Effector memory CD4-positive, alpha-beta T cell (primary cell): Measurements from ENCODE around the gene DAD1.
"Not testable (repeated sequence)": the region's sequence is repeated elsewhere in the genome, so short reads cannot be mapped to it uniquely, and the experiment has no call there.

ENCODE experiments used
- DNase-seq, 3 donors: peaks; one replicate each; pipeline ENCODE4 v3.0.0-alpha.2; 2020
- H3K27ac ChIP-seq: 2 replicates; pipeline ENCODE4 v1.7.0; 2013; ENCODE audit warnings: mild to moderate bottlenecking, low read length, moderate library complexity; ENCODE audit not compliant: insufficient read depth, poor library complexity, severe bottlenecking
- H3K27me3 ChIP-seq: replicated peaks from 2 replicates; pipeline ENCODE4 v1.7.0; 2013; ENCODE audit warnings: mild to moderate bottlenecking, low read length; ENCODE audit not compliant: insufficient read depth, control insufficient read depth, poor library complexity, severe bottlenecking
- H3K36me3 ChIP-seq: 2 replicates; pipeline ENCODE4 v1.7.0; 2013; ENCODE audit warnings: mild to moderate bottlenecking, low read length, moderate library complexity; ENCODE audit not compliant: control insufficient read depth, insufficient read depth
- H3K4me1 ChIP-seq: 2 replicates; pipeline ENCODE4 v1.7.0; 2013; ENCODE audit warnings: low read length, mild to moderate bottlenecking; ENCODE audit not compliant: control insufficient read depth, insufficient read depth, poor library complexity, severe bottlenecking
- H3K4me3 ChIP-seq: 2 replicates; pipeline ENCODE4 v1.7.0; 2013; ENCODE audit warnings: low read length, low read depth, mild to moderate bottlenecking; ENCODE audit not compliant: insufficient read depth, poor library complexity, severe bottlenecking
- H3K9me3 ChIP-seq: 2 replicates; pipeline ENCODE4 v1.7.0; 2013; ENCODE audit warnings: mild to moderate bottlenecking, low read length, moderate library complexity; ENCODE audit not compliant: control insufficient read depth

The DAD1 gene

DNA sequence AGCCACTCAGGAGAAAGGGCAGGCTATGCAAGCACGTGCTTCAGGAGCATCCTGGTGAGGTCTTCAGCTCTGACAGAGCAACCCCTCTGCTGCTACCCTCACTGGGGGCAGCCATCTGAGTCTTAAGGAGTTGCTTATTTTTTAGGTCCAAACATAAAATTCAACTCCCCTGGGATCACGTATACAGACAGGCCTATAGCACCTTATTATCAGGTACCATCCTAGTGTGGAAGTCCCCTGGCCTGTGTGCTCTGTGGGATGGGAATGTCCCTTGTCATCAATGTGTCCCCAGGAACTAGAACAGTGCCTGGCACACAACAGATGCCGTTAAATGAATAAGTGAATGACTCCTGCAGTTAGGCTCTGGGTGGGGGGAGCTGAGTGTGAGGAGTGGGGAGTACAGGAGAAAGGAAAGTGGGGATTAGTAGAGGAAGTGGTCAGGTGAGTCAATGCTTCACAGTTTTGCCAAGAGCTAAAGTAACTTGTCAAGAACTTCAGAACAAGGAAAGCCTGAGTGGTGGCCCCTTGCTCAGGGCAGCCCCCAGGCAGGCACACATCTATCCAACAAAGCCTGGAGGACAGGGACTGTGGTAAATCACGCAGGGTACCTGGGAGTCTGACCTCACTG is 33.5 kb downstream of the DAD1 start:
- Histone ChIP-seq H3K4me1 (peaks cover 95% of the 10 kb centered on the region), H3K36me3 (peaks cover 25% of the 10 kb centered on the region), H3K27me3 (no peaks in the 10 kb centered on the region), H3K4me3 (no peak overlapping the region), H3K9me3 (no peaks in the 10 kb centered on the region), H3K27ac (peak overlapping the region; percentile 99)
- peak; percentile 65 to 72 (median 67) for DNase-seq

DNA sequence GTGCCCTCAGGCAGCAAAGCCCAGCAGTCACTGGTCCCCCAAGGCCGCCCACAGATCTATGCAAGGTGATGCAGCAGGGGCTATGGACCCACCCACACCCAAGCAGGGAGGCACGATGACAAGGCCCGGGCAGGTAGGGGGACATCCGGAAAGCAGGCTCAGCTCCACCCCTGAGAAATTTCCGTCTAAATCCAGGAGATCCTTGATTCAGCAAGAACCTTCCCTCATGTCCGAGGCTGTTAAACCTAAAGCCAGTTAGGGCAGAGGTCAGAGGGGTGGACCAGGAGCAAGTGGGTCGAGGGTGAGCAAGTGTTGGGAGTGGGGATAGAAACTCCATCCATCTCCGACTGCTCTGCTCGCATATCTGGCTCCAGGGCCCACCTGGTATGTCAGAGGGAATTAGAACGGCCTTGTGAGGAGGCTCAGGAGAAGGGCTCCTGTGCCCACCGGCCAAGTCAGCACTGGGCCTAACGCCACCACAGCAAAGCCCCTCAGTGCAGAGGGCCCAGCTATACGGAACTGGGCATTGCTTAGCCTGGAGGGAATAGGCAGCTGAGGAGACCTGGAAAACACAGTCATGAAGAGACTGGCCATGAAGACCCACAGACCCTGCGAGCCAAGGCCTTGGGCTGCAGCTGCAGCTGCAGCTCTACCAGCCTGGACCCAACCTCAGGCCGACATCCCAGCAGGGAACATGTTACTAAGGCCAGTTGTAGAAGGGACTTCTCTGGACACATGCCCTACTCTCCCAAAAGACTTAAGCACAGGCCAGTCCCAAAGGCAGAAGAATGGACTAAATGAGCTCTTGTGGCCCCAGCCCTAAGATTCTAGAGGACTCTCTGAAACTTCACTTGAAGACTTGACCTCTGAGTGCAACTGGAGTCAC is 34.3 kb downstream of the DAD1 start:
- no peak for DNase-seq
- peak overlapping the region; percentile 99 for H3K27ac ChIP-seq
- no peak overlapping the region for H3K4me3 ChIP-seq
- H3K36me3 ChIP-seq: peaks cover 28% of the 10 kb centered on the region
- no peaks in the 10 kb centered on the region for H3K9me3 ChIP-seq
- H3K4me1 ChIP-seq: peaks cover 96% of the 10 kb centered on the region
- no peaks in the 10 kb centered on the region for H3K27me3 ChIP-seq

DNA sequence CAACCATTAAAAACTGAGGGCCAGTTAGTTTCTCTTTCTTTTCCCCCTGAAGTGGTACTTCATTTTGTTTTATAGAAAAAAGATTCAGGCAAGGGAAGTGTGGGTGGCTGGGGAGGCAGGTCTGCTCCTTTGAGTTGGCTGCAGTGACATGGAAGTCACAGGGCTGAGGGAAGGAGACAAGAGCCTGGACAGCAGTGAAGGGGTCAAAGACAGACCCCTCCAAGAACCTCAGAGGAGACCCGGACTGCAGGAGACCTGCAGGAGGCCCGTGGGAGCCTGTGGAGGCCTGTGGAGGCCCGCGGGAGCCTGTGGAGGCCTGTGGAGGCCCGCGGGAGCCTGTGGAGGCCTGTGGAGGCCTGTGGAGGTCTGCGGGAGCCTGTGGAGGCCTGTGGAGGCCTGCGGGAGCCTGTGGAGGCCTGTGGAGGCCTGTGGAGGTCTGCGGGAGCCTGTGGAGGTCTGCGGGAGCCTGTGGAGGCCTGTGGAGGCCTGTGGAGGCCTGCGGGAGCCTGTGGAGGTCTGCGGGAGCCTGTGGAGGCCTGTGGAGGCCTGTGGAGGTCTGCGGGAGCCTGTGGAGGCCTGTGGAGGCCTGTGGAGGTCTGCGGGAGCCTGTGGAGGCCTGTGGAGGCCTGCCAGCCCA is 35.0 kb downstream of the DAD1 start:
- H3K4me3 ChIP-seq, H3K27me3 ChIP-seq, DNase-seq, H3K9me3 ChIP-seq: not testable (repeated sequence)
- Histone ChIP-seq H3K36me3 (peaks cover 36% of the 10 kb centered on the region), H3K27ac (peak overlapping the region; percentile 99), H3K4me1 (peaks cover 97% of the 10 kb centered on the region)

DNA sequence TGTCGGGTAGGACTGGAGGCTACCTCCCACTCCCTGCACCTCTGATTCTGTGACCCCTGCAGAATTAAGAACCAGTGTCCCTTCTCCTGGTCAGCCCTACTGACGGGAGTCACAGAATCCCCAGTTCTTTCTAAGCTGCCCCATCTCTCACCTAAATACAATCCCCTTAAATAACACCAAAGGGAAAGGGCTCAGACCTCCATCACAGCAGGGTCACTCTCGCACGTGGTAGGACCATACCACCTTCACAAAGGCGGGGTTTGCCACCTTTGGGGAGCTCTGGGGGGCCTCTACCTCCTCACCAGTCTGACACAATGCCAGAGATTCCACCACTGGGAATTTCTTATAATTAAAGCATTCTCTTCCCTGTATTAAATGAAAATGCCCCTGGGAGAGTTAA is 35.6 kb downstream of the DAD1 start:
- Histone ChIP-seq H3K36me3 (peaks cover 39% of the 10 kb centered on the region), H3K27ac (peak overlapping the region; percentile 99), H3K4me3 (no peak overlapping the region), H3K4me1 (peaks cover 95% of the 10 kb centered on the region), H3K9me3 (no peaks in the 10 kb centered on the region), H3K27me3 (no peaks in the 10 kb centered on the region)
- DNase-seq: no peak

DNA sequence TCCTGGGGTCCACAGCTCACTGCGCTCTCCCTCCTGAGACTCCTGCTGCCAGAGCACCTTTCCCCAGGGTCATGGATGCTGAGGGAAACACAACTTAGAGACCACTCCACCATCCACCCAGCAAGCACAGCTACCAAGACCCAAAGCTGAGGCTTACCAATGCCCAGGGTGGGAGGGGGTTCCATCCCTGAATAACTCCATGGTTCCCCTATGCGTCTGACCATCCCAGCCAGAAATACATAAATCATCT is 36.3 kb downstream of the DAD1 start:
- DNase-seq: no peak
- peaks cover 95% of the 10 kb centered on the region for H3K4me1 ChIP-seq
- no peak overlapping the region for H3K4me3 ChIP-seq
- no peaks in the 10 kb centered on the region for H3K9me3 ChIP-seq
- peak overlapping the region; percentile 99 for H3K27ac ChIP-seq
- peaks cover 45% of the 10 kb centered on the region for H3K36me3 ChIP-seq
- H3K27me3 ChIP-seq: no peaks in the 10 kb centered on the region

DNA sequence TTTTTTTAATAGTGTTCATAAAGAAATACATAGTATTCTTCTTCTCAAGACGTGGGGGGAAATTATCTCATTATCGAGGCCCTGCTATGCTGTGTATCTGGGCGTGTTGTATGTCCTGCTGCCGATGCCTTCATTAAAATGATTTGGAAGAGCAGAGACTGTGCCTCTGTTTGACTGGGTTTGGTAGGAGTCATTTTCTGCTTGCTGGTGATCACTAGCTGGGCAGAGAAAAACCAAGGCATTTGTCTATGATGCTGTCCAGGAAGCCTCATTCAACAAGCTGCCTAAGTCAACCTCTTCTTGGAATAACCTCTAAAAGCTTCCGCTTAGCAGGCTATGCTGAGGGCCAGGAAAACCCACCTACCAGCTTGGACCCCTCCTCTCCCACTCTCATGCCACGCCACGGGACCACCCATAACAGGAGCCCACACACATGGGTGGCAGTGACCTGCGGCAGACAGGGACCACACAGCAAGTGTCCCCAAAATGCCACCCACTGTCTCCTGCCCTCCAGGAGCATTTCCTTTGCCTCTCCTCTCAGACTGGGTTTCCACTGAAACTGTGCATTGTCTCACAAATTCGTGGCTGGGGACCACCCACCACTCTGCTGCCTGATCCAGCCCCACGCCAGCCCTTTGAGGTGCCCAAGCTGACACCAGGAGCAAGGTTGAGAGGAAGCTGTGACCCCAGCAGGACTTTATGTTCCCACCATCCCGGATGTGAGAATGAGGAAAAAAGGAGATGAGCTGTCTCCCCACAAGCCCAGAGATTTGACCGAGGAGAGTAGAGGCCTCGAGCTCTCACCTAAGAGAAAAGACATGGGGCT is 36.8 kb downstream of the DAD1 start:
- peaks cover 95% of the 10 kb centered on the region for H3K4me1 ChIP-seq
- H3K27me3 ChIP-seq: no peaks in the 10 kb centered on the region
- H3K27ac ChIP-seq: peak overlapping the region; percentile 99
- no peak overlapping the region for H3K4me3 ChIP-seq
- no peak for DNase-seq
- no peaks in the 10 kb centered on the region for H3K9me3 ChIP-seq
- H3K36me3 ChIP-seq: peaks cover 50% of the 10 kb centered on the region

DNA sequence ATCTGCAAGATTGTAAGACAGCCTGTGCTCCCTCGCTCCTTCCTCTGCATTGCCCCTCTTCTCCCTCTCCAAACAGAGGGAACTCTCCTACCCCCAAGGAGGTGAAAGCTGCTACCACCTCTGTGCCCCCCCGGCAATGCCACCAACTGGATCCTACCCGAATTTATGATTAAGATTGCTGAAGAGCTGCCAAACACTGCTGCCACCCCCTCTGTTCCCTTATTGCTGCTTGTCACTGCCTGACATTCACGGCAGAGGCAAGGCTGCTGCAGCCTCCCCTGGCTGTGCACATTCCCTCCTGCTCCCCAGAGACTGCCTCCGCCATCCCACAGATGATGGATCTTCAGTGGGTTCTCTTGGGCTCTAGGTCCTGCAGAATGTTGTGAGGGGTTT is 37.4 kb downstream of the DAD1 start:
- Histone ChIP-seq H3K27me3 (no peaks in the 10 kb centered on the region), H3K4me1 (peaks cover 95% of the 10 kb centered on the region), H3K9me3 (no peaks in the 10 kb centered on the region), H3K4me3 (no peak overlapping the region), H3K36me3 (peaks cover 56% of the 10 kb centered on the region), H3K27ac (peak overlapping the region; percentile 99)
- no peak for DNase-seq

DNA sequence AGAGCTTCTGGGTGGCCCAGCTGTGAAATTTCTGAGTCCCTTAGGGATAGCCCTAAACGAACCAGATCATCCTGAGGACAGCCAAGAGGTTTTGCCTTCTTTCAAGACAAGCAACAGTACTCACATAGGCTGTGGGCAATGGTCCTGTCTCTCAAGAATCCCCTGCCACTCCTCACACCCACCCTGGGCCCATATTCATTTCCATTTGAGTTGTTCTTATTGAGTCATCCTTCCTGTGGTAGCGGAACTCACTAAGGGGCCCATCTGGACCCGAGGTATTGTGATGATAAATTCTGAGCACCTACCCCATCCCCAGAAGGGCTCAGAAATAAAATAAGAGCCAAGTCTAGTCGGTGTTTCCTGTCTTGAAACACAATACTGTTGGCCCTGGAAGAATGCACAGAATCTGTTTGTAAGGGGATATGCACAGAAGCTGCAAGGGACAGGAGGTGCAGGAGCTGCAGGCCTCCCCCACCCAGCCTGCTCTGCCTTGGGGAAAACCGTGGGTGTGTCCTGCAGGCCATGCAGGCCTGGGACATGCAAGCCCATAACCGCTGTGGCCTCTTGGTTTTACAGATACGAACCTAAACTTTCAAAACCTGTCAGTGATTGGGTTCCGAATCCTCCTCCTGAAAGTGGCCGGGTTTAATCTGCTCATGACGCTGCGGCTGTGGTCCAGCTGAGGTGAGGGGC is 38.9 kb downstream of the DAD1 start:
- peak; percentile 50 to 75 (median 59) for DNase-seq
- H3K9me3 ChIP-seq: no peaks in the 10 kb centered on the region
- peaks cover 70% of the 10 kb centered on the region for H3K36me3 ChIP-seq
- peak overlapping the region; percentile 22 for H3K4me3 ChIP-seq
- peaks cover 98% of the 10 kb centered on the region for H3K4me1 ChIP-seq
- no peaks in the 10 kb centered on the region for H3K27me3 ChIP-seq
- H3K27ac ChIP-seq: peak overlapping the region; percentile 99

DNA sequence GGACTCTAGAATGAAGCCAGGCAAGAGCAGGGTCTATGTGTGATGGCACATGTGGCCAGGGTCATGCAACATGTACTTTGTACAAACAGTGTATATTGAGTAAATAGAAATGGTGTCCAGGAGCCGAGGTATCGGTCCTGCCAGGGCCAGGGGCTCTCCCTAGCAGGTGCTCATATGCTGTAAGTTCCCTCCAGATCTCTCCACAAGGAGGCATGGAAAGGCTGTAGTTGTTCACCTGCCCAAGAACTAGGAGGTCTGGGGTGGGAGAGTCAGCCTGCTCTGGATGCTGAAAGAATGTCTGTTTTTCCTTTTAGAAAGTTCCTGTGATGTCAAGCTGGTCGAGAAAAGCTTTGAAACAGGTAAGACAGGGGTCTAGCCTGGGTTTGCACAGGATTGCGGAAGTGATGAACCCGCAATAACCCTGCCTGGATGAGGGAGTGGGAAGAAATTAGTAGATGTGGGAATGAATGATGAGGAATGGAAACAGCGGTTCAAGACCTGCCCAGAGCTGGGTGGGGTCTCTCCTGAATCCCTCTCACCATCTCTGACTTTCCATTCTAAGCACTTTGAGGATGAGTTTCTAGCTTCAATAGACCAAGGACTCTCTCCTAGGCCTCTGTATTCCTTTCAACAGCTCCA is 39.6 kb downstream of the DAD1 start:
- peaks cover 98% of the 10 kb centered on the region for H3K4me1 ChIP-seq
- H3K27me3 ChIP-seq: no peaks in the 10 kb centered on the region
- no peak for DNase-seq
- H3K9me3 ChIP-seq: no peaks in the 10 kb centered on the region
- H3K36me3 ChIP-seq: peaks cover 76% of the 10 kb centered on the region
- H3K4me3 ChIP-seq: peak overlapping the region; percentile 22
- H3K27ac ChIP-seq: peak overlapping the region; percentile 99
